Esophagus squamous epithelium (tissue), 5 donors: ENCODE data around the gene PNO1. TPM values are rescaled to one million over a fixed set of nuclear protein-coding genes. Genes with fewer than 3 reads are reported as not detected.

Source experiments
- DNase-seq: peaks from one replicate; lab custom pipeline; 2025; lab: John Stamatoyannopoulos, UW
- H3K27ac ChIP-seq, 4 donors: fragments of 200-600 bp; sonication (generic); one replicate each; pipeline ENCODE4 v1.5.1; 2016 to 2019; ENCODE audit warnings: mild to moderate bottlenecking in 1 of 4
- H3K27me3 ChIP-seq, 4 donors: fragments of 200-600 bp; sonication (generic); 1 replicate in 3 of 4; 2 replicates in 1 of 4; pipeline versions ENCODE4 v1.5.1 to v1.6.0; 2017 to 2021; ENCODE audit warnings: antibody characterized with exemption in 1 of 4
- H3K36me3 ChIP-seq, 3 donors: fragments of 200-600 bp; sonication (generic); one replicate each; pipeline ENCODE4 v1.5.1; 2016 to 2019
- H3K4me1 ChIP-seq, 3 donors: fragments of 200-600 bp; sonication (generic); one replicate each; pipeline ENCODE4 v1.5.1; 2017 to 2019
- H3K4me3 ChIP-seq, 4 donors: fragments of 200-600 bp; sonication (generic); 1 replicate in 3 of 4; 2 replicates in 1 of 4; pipeline ENCODE4 v1.5.1; 2016 to 2019; ENCODE audit warnings: mild to moderate bottlenecking in 2 of 4, moderate library complexity in 1 of 4
- H3K9me3 ChIP-seq, 3 donors: fragments of 200-600 bp; sonication (generic); one replicate each; pipeline ENCODE4 v1.5.1; 2016 to 2019
- CTCF ChIP-seq, 6 experiments: fragments of 450-650 bp in 4 of 6; fragments of 200-600 bp in 2 of 6; sonication (generic) in 2 of 6; IDR thresholded peaks; one replicate each; pipeline ENCODE4 v1.5.1; 2016 to 2019; ENCODE audit warnings: antibody characterized with exemption in 6 of 6, mild to moderate bottlenecking in 4 of 6, moderate library complexity in 4 of 6
- POLR2A ChIP-seq, 4 donors: fragments of 450-650 bp; IDR thresholded peaks; one replicate each; pipeline ENCODE4 v1.6.1; 2017; ENCODE audit warnings: antibody characterized with exemption in 4 of 4, mild to moderate bottlenecking in 4 of 4, moderate library complexity in 3 of 4
- WGBS, 2 donors: methylation state at CpG; one replicate each; pipeline ENCODE4 v1.1.5; 2018; 5-methylcytosine and 5-hydroxymethylcytosine counted together
- intact Hi-C: fragments of 100-400 bp; cut with DNase I; formaldehyde crosslinking; loops from one replicate; pipeline ENCODE4 v1.15.0; 2022
- total RNA-seq, 4 donors: library from RNA; depleted of rRNA; stranded (reverse); fragments of >200 nt; gene quantifications; one replicate each; pipeline ENCODE4 v1.1.0, GENCODE V29; 2016
- donor health status: DM: yes; HTN: yes; CAD: no.

Gene PNO1
- total RNA-seq, 4 donors from 2014 or later: 7.9 to 25.6 (median 15.8) TPM

- H3K27me3 ChIP-seq: no peaks in the 10 kb centered on the region
- 48 to 89% methylated on average over 4 of the region's 4 CpGs for WGBS, 2 donors
- H3K4me1 ChIP-seq: peaks cover 0 to 58% (median 20%) of the 10 kb centered on the region in 3 donors
- H3K27ac ChIP-seq: no peak overlapping the region
- no peaks in the 10 kb centered on the region for H3K36me3 ChIP-seq
- H3K9me3 ChIP-seq: no peaks in the 10 kb centered on the region
- no peak overlapping the region for H3K4me3 ChIP-seq
- TF ChIP-seq POLR2A (IDR thresholded peaks at IDR 0.05): no peak
- TF ChIP-seq CTCF (IDR thresholded peaks at IDR 0.05): peak in 5 of 6 experiments; percentile 43 to 80 (median 60)
- intact Hi-C loops: loop anchor here (10.0 kb wide), 1 partner anchor 89 kb away; no protein-coding TSS in a partner anchor
- DNase-seq: no peak
Measured at GRCh38 chr2:68196120-68196716, 38.5 kb downstream of the PNO1 start.

GRCh38 chr2:68200157-68200787 lies 42.6 kb downstream of the PNO1 start:
- Histone ChIP-seq H3K9me3 (no peaks in the 10 kb centered on the region), H3K27me3 (no peaks in the 10 kb centered on the region), H3K4me3 (no peak overlapping the region), H3K27ac (no peak overlapping the region), H3K36me3 (peaks cover 0 to 3% (median 0%) of the 10 kb centered on the region in 3 donors), H3K4me1 (peaks cover 0 to 42% (median 6%) of the 10 kb centered on the region in 3 donors)
- DNase-seq: no peak
- 74 to 75% methylated on average over 4 of the region's 4 CpGs for WGBS, 2 donors
- no peak for TF ChIP-seq CTCF (IDR thresholded peaks at IDR 0.05)
- TF ChIP-seq POLR2A (IDR thresholded peaks at IDR 0.05): no peak
- intact Hi-C loops: no loop called here

- intact Hi-C loops: no loop called here
- TF ChIP-seq CTCF (IDR thresholded peaks at IDR 0.05) (no peak), POLR2A (IDR thresholded peaks at IDR 0.05) (no peak)
- Histone ChIP-seq H3K27me3 (no peaks in the 10 kb centered on the region), H3K9me3 (no peaks in the 10 kb centered on the region), H3K4me3 (no peak overlapping the region), H3K27ac (no peak overlapping the region), H3K36me3 (peaks cover 0 to 12% (median 0%) of the 10 kb centered on the region in 3 donors), H3K4me1 (peaks cover 0 to 47% (median 3%) of the 10 kb centered on the region in 3 donors)
- DNase-seq: no peak
- WGBS, 2 donors: 54 to 56% methylated on average over 3 of the region's 3 CpGs
Measured at GRCh38 chr2:68203587-68203986, 45.9 kb downstream of the PNO1 start.

- Histone ChIP-seq H3K27ac (no peak overlapping the region), H3K4me3 (no peak overlapping the region), H3K36me3 (peaks cover 0 to 12% (median 0%) of the 10 kb centered on the region in 3 donors), H3K9me3 (no peaks in the 10 kb centered on the region), H3K4me1 (peaks cover 0 to 48% (median 4%) of the 10 kb centered on the region in 3 donors), H3K27me3 (no peaks in the 10 kb centered on the region)
- no peak for TF ChIP-seq POLR2A (IDR thresholded peaks at IDR 0.05)
- TF ChIP-seq CTCF (IDR thresholded peaks at IDR 0.05): no peak
- intact Hi-C loops: no loop called here
- no peak for DNase-seq
Measured at GRCh38 chr2:68206793-68207192, 49.1 kb downstream of the PNO1 start.

- Histone ChIP-seq H3K9me3 (no peaks in the 10 kb centered on the region), H3K36me3 (peaks cover 0 to 20% (median 0%) of the 10 kb centered on the region in 3 donors), H3K4me1 (peaks cover 0 to 36% (median 6%) of the 10 kb centered on the region in 3 donors), H3K27me3 (no peaks in the 10 kb centered on the region), H3K27ac (no peak overlapping the region), H3K4me3 (no peak overlapping the region)
- TF ChIP-seq CTCF (IDR thresholded peaks at IDR 0.05) (no peak), POLR2A (IDR thresholded peaks at IDR 0.05) (no peak)
- no peak for DNase-seq
- intact Hi-C loops: no loop called here
- WGBS, 2 donors: 61 to 88% methylated on average over 5 of the region's 5 CpGs
Measured at GRCh38 chr2:68214381-68214780, 56.7 kb downstream of the PNO1 start.
